ENCODE data around the gene RASAL1.

RASAL1 gene

GRCh38 chr12:113057565-113058485 lies 77.7 kb downstream of the RASAL1 start:
- DNase-seq (ENCODE audit: low read depth in 2 of 2) = no peak

GRCh38 chr12:113056631-113057488 lies 78.7 kb downstream of the RASAL1 start, which contains the start of gene DTX1:
TSS of gene DTX1 (plus strand) at chr12:113056730. CDS start at chr12:113058193, 1,463 bp downstream.
- no peak for DNase-seq (ENCODE audit: low read depth in 2 of 2)

- no peak for DNase-seq (ENCODE audit: low read depth in 2 of 2)
These were observed 79.3 kb downstream of the RASAL1 start for GRCh38 chr12:113056381-113056630.

DNA sequence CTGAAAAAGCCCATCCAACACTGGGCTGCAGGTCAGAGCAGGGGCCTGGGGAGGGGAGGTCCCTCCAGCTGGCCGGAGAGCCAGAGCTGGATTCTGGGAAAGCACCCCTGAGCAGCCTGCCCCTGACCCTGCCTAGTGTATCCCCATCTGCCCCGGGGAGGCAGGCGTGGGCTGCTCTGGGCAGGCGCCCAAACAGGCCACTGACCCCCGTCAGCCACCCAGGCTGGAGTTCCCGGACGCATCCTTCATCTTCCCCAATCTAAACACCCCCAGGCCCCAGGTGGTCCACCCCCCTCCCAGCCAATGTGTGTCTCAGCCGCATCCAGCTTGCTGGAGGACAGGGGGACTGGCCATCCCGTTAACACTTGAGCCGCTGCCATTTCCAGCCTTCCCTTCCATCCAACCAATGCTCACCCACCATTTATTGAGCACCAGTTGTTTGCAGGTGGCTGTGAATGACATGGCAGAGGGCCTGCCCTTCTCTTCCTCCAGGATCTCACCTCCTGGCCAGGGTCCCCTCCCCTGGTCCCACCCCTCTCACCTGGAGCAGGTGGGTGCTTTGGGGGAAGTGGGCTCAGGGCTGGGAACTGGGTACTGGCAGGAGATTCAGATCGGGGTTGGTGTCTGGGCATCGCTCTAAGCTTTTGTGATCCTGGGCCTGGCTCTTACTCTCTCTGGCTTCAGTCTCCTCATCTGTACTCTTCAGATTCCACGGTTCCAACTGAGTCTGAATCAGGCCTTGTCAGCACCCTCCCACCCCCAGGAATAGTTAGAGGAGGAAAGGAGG lies 79.8 kb downstream of the RASAL1 start:
- DNase-seq (ENCODE audit: low read depth in 2 of 2) = no peak

DNA sequence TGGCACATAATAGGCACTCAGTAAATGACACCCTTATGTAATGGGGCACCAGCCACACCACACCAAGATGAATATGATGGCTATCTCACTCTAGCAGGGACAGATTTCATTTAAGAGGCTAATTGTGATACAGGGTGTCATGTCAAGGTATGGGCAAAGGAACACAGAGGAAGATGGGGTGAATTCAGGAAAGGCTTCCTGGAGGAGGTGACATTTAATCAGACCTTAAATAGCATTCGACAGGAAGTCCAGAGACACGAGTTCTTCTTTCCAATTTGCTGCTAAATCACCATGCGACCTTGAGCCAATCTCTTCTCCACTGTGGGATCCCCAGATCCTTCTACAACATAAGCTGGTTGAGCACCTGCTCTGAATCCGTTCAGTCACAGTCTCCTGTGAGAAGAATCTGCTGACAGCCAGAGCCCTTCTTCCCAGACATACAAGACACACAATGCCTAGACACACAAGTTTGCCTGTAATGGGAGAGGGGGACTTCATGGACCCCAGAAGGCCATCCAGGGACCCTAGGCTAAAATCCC lies 80.5 kb downstream of the RASAL1 start:
- no peak for DNase-seq (ENCODE audit: low read depth in 2 of 2)

DNA sequence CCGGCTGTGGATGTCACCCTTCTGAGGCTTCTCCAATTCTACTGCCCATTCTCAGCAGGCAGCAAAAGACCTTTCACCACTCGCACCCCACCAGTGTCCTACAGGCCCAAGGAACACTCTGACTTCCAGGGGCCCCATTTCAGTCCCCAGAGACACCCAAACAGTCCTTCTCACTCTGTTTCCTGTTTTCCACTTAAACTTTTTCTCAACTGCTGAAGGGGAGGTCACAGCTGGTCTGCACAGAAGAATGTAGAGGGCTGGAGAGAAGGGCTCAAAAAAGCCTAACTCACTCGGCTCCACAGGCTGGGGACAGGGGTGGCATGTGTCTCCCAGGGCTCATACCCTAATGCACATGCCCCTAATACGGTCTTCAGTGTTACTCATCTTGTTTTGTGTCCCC lies 83.2 kb downstream of the RASAL1 start:
- no peak for DNase-seq (ENCODE audit: low read depth in 2 of 2)

- DNase-seq (ENCODE audit: low read depth in 2 of 2) = no peak
These were observed 83.8 kb downstream of the RASAL1 start for GRCh38 chr12:113051759-113052158.

DNA sequence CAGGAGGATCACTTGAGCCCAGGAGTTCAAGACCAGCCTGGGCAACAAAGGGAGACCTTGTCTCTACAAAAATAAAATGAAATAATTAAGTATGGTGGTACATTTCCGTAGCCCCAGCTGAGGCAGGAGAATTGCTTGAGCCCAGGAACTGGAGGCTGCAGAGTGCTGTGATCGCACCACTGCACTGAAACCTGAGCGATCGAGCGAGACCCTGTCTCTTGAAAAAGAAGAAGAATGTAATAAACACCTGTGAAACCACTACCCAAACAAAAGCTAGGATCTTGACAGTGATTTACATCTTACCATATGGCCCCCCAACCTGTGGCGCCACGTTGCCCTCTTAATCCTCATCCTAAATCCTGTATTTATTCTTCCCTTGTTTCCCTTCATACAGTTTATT lies 84.8 kb downstream of the RASAL1 start:
- no peak for DNase-seq (ENCODE audit: low read depth in 2 of 2)

DNA sequence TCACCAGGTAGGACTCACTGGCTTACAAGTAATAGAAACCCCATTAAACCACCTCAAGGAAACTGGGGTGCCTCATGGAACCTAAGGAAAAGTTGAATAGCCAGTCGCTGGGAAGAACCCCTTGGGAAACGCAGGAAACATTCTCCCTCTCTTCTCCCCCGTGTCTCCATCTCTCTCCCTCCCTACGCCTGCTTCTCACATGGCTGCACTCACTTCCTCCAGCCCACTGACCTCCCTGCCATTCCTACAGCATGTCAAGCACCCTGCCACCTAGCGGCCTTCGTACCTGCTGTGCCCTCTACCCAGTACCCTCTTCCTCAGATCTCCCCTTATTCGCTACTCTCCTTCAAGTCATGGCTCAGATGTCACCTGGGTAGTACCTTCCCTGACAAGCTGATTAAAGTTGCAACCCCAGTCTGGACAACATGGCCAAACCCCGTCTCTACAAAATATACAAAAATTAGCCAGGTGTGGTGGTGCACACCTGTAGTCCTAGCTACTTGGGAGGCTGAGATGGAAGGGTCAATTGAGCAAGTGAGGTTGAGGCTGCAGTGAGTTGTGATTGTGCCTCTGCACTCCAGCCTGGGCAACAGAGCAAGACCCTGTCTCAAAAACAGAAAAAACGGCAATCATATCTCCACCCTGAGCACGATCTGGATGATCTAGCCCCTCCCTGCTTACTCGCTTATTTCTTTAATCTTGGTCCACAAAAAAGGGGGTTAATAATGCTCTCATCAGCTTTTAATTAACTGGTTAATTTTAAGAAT lies 85.4 kb downstream of the RASAL1 start:
- no peak for DNase-seq (ENCODE audit: low read depth in 2 of 2)
